ENCODE measurements around the gene TRIM29.
A peak's percentile ranks its signal among the peaks of the same experiment; 100 is the strongest.

DNA sequence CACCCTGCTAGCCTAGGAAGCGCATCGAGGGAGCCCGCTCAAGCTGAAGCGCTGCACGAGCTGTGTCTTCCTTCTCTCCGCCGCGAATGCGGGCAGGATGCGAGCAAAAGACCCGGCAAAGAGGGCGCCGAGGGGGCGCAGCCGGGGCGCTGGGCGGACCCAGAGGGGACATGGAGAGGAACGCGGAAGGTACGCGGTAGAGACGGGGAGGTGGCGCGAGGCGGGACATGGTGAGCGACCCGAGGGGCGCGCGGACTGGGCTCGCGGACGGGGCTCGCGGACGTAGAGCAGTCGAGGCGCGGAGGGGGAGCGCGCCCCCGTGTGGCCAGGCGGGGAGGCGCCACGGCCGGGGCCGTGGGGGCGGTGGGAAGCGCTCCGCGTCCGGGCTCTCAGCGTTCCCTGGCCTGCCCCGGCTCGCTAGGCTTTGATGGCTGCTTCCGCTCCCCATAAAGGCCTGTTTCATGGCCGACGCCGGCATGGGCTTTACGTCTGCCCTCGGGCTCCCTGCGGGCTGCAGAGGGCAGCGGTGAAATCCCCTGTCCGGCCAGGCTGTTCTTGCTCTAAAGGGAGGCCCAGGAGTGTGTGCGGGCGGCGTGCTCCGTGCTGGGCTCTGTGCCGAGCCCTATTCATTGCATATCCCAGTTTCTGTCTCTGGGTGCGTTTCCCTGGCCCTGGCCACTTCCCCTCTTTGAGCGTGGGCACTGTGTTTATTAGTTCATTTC, 31.2 kb upstream of the TRIM29 start:
- TF ChIP-seq, protein P1, sequence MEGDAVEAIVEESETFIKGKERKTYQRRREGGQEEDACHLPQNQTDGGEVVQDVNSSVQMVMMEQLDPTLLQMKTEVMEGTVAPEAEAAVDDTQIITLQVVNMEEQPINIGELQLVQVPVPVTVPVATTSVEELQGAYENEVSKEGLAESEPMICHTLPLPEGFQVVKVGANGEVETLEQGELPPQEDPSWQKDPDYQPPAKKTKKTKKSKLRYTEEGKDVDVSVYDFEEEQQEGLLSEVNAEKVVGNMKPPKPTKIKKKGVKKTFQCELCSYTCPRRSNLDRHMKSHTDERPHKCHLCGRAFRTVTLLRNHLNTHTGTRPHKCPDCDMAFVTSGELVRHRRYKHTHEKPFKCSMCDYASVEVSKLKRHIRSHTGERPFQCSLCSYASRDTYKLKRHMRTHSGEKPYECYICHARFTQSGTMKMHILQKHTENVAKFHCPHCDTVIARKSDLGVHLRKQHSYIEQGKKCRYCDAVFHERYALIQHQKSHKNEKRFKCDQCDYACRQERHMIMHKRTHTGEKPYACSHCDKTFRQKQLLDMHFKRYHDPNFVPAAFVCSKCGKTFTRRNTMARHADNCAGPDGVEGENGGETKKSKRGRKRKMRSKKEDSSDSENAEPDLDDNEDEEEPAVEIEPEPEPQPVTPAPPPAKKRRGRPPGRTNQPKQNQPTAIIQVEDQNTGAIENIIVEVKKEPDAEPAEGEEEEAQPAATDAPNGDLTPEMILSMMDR (IDR thresholded peaks at IDR 0.05; ENCODE audit: low read depth, low read length, poor library complexity, severe bottlenecking) = peak; percentile 25
- TF ChIP-seq EZH2phosphoT487 (IDR thresholded peaks at IDR 0.05; ENCODE audit: borderline replicate concordance, low read length) = no peak

Data from DOHH2 (cell line).